Epithelial cell of esophagus (primary cell): ENCODE data around the gene FBXL7.

Experiments
- DNase-seq: peaks from one replicate; pipeline ENCODE4 v3.0.0; 2010; ENCODE audit warnings: low read depth
- H3K4me3 ChIP-seq: 2 replicates; pipeline ENCODE4 v1.5.1; 2011; ENCODE audit warnings: mild to moderate bottlenecking, low read length, control low read depth
- TF ChIP-seq, protein P1 (sequence below): IDR thresholded peaks from 2 replicates; pipeline ENCODE4 v1.5.1; 2011; ENCODE audit warnings: low read depth, mild to moderate bottlenecking, low read length, control low read depth, inconsistent platforms; ENCODE audit not compliant: insufficient read depth; ENCODE audit errors: missing control alignments

FBXL7 gene

GRCh38 chr5:15877914-15878313, 377.9 kb downstream of the FBXL7 start:
- no peak overlapping the region for H3K4me3 ChIP-seq
- TF ChIP-seq, protein P1, sequence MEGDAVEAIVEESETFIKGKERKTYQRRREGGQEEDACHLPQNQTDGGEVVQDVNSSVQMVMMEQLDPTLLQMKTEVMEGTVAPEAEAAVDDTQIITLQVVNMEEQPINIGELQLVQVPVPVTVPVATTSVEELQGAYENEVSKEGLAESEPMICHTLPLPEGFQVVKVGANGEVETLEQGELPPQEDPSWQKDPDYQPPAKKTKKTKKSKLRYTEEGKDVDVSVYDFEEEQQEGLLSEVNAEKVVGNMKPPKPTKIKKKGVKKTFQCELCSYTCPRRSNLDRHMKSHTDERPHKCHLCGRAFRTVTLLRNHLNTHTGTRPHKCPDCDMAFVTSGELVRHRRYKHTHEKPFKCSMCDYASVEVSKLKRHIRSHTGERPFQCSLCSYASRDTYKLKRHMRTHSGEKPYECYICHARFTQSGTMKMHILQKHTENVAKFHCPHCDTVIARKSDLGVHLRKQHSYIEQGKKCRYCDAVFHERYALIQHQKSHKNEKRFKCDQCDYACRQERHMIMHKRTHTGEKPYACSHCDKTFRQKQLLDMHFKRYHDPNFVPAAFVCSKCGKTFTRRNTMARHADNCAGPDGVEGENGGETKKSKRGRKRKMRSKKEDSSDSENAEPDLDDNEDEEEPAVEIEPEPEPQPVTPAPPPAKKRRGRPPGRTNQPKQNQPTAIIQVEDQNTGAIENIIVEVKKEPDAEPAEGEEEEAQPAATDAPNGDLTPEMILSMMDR = no peak
- DNase-seq = no peak

GRCh38 chr5:15880201-15880600, 380.2 kb downstream of the FBXL7 start:
- no peak overlapping the region for H3K4me3 ChIP-seq
- TF ChIP-seq, protein P1 = no peak
- DNase-seq = no peak

DNA sequence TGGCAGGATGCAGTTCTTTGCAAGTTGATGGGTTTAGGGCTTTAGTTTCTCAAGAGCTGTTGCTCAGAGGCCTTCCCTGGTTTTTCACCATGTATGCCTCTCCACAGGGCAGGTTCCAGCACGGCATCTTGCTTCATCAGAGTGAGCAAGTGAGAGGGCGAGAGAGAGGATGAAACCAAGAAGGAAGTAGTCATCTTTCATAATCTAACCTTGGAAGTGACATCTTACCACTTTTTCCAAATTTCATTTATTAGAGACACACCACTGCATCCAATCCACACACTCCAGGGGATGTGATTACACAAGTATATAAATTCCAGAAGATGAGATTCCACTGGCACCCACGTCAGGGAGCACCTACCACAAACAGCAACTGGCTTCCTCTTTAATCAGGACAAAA, 385.2 kb downstream of the FBXL7 start:
- peak; percentile 92 for DNase-seq
- H3K4me3 ChIP-seq = no peak overlapping the region
- TF ChIP-seq, protein P1 = no peak

DNA sequence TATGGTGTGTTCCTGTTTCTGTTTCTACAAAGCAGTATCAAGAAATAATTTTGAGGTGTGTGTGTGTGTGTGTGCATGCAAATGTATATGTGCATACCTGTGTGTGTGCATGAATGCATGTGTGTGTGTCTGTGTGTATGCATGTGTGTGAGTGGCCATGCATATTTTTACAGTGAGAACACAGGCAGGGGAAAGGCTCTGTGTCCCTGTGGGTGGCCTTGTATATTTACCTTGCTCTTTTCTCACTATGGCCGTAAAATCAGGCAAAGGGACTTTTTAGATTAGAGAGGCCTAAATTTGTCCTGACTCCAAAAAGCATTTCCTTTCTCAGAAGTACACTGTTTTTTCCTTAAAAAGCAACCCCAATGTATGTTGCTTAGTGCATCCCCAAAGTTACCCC, 386.2 kb downstream of the FBXL7 start:
- DNase-seq = no peak
- TF ChIP-seq, protein P1 = no peak
- no peak overlapping the region for H3K4me3 ChIP-seq

- TF ChIP-seq, protein P1 = no peak
- H3K4me3 ChIP-seq = no peak overlapping the region
- no peak for DNase-seq
Measured at GRCh38 chr5:15887093-15887492, 387.1 kb downstream of the FBXL7 start.

DNA sequence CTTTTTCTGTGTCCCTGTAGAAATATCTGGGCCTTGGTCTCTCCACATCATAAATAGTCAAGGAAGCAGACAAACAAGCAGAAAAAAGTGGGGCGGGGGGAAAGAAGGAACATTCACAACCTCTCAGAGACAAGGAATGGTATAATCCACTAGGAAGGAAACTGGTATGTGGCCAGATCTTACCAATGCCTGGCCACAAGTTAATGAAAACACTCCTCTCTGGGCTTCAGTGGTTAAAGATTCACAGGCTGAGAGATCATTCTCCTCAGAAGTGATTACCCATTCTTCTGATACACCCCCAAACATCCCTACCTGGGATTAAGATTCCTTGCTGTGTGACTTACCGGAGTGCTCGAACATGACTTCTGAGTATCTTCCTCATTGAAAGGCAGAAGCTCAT, 389.0 kb downstream of the FBXL7 start:
- TF ChIP-seq, protein P1 = no peak
- no peak for DNase-seq
- H3K4me3 ChIP-seq = no peak overlapping the region

DNA sequence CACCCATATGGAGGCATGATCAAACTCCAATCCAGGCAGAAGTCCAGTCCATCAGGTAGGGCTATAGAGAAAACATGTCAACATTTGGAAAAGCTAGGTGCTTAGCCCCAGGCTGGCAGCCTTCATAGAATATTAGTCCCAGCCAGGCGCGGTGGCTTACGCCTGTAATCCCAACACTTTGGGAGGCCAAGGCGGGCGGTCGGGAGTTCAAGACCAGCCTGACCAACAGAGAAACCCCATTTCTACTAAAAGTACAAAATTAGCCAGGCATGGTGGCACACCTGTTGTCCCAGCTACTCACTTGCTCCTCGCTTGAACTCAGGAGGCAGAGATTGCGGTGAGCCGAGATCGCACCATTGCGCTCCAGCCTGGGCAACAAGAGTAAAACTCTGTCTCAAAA, 393.9 kb downstream of the FBXL7 start:
- TF ChIP-seq, protein P1 = no peak
- DNase-seq = no peak
- H3K4me3 ChIP-seq = no peak overlapping the region
